ENCODE results near the gene MRPL58.

Gene MRPL58

GRCh38 chr17:74970395-74970794 is 42.1 kb upstream of the MRPL58 start:
- TF ChIP-seq, protein P1, sequence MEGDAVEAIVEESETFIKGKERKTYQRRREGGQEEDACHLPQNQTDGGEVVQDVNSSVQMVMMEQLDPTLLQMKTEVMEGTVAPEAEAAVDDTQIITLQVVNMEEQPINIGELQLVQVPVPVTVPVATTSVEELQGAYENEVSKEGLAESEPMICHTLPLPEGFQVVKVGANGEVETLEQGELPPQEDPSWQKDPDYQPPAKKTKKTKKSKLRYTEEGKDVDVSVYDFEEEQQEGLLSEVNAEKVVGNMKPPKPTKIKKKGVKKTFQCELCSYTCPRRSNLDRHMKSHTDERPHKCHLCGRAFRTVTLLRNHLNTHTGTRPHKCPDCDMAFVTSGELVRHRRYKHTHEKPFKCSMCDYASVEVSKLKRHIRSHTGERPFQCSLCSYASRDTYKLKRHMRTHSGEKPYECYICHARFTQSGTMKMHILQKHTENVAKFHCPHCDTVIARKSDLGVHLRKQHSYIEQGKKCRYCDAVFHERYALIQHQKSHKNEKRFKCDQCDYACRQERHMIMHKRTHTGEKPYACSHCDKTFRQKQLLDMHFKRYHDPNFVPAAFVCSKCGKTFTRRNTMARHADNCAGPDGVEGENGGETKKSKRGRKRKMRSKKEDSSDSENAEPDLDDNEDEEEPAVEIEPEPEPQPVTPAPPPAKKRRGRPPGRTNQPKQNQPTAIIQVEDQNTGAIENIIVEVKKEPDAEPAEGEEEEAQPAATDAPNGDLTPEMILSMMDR (IDR thresholded peaks at IDR 0.05; ENCODE audit: low read depth, low read length, missing control alignments), result no peak
- no peak for DNase-seq
- Histone ChIP-seq H3K4me3 (ENCODE audit: low read depth, low read length) (no peak overlapping the region), H3K27ac (no peak overlapping the region), H3K27me3 (replicated peaks) (peaks cover 18% of the 10 kb centered on the region), H3K36me3 (replicated peaks) (no peaks in the 10 kb centered on the region)
- in situ Hi-C loops (cut with HindIII; ENCODE audit: low pct_ligation_motif_present, low sequenced_read_pairs), result no loop called here

DNA sequence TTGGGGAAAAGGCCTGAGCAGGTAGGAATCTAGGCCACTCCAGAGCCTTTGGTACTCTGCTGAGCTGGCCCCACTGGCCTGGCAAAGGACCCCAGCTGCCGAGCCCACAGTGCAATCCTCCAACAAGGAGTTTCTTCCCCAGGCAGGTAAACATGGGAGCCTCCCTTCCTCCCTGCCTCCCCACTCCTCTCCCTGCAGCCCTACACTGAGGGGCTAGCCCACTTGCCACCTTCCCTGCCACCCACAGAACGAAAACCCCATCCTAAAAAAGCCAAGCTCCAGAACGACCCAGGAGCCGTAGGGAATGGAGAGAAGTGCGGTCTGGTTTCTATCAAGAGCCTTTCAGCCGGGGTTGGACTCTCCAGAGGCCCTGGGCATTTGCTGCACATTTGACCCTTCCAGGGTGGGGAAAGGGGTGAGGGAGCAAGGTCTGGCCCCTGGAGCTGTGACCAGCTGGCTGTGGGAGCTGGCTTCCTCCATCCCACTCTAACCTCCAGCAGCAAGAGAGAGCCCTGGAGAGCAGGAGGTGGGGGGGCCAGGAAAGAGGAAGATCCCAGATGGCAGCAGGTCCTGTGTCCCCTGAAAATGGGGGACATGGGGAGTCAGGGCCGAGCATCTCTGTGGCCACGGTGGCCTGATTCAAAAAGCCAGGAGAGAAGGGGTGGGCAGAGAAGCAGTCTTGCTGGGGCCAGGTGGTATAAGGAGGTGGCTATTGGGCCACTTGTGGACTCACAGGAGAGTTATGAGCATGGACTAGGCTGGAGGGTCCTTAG is 41.2 kb upstream of the MRPL58 start:
- H3K36me3 ChIP-seq (replicated peaks), result no peaks in the 10 kb centered on the region
- H3K27ac ChIP-seq, result no peak overlapping the region
- H3K27me3 ChIP-seq (replicated peaks), result peaks cover 18% of the 10 kb centered on the region
- TF ChIP-seq, protein P1 (IDR thresholded peaks at IDR 0.05; ENCODE audit: low read depth, low read length, missing control alignments), result no peak
- no peak overlapping the region for H3K4me3 ChIP-seq (ENCODE audit: low read depth, low read length)
- no peak for DNase-seq
- in situ Hi-C loops (cut with HindIII; ENCODE audit: low pct_ligation_motif_present, low sequenced_read_pairs), result no loop called here

DNA sequence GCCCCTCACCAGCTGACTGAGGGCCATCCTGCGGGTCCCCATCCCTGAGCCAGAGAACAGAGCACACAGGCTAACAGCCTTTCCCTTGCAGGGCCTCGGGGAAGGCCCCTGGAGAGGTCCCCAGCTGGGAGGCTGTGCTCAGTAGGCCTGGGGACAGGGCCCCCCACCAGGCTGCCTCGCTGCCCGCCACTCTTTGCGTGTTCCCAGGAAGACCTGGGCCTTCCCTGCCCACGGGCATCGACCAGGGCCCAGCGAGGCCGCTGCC is 40.7 kb upstream of the MRPL58 start:
- TF ChIP-seq, protein P1 (IDR thresholded peaks at IDR 0.05; ENCODE audit: low read depth, low read length, missing control alignments), result no peak
- Histone ChIP-seq H3K27ac (no peak overlapping the region), H3K36me3 (replicated peaks) (no peaks in the 10 kb centered on the region), H3K4me3 (ENCODE audit: low read depth, low read length) (no peak overlapping the region), H3K27me3 (replicated peaks) (peaks cover 18% of the 10 kb centered on the region)
- DNase-seq, result no peak
- in situ Hi-C loops (cut with HindIII; ENCODE audit: low pct_ligation_motif_present, low sequenced_read_pairs), result no loop called here

DNA sequence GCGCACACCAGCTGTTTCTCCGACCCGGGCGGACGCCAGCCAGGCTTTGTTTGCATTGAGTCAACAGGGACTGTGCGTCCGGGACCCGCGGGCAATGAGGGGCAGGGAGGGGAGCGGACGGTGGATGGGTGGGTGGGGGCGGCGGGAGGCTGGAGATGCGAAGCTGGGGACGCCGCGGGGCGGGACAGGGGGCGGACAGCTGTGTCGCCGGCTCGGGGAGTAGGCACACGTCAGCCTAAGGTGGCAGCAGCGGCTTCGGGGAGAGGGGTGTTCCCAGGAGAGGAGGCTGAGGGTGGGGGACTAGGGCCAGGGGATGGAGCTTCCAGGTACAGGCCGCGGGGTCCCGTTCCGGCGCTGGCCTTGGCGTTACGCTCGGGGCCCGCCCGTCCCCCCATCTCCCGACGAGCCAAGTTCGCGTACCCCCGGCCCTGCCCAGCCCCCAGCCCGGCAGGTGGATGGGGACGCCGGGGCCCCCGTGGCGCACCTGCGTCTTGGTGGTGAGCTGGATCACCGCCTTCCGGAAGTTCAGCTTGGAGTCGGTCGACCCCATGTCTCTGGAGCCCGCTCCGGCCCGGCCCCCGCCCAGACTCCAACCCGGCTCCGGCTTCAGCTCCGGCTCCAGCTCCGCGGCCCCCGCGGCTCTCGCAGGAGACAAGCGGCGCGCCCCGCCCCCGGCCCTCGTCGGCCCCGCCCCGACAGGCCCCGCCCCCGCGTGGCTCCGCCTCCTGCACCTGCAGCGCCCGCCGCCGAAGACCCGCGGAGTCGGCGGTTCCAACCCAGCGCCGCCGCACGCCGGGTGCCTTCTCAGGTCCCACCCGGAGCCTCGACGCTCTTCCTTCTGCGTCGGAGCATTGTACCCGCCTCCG is 40.1 kb upstream of the MRPL58 start, which contains the start of gene HID1:
Gene HID1 (minus strand): TSS at position 653 of the 866 bp plus-strand sequence. CDS start 103 bp downstream, at position 550.
- Histone ChIP-seq H3K27me3 (replicated peaks) (peaks cover 18% of the 10 kb centered on the region), H3K36me3 (replicated peaks) (no peaks in the 10 kb centered on the region), H3K27ac (no peak within 1 kb of the TSS), H3K4me3 (ENCODE audit: low read depth, low read length) (peak within 1 kb of the TSS; percentile 43)
- in situ Hi-C loops (cut with HindIII; ENCODE audit: low pct_ligation_motif_present, low sequenced_read_pairs), result no loop called here
- TF ChIP-seq, protein P1 (IDR thresholded peaks at IDR 0.05; ENCODE audit: low read depth, low read length, missing control alignments), result no peak
- no peak for DNase-seq

DNA sequence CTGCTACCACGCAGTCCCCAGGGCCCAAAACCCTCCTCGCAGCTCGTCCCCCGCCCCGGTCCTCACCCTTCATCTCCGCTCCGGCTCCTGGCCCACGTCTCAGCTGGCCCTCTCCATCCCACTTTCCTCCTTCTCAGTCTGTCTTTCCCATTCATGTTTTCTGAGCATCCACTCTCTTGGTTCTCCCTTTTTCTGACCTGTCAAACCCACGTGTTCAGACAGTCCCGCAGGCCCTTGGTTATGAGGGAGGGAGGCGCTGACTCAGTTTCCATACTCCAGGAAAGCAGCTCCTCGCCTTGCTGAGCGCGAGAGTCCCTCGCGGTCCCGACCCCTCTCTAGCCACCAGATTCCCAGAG is 39.5 kb upstream of the MRPL58 start:
- peaks cover 18% of the 10 kb centered on the region for H3K27me3 ChIP-seq (replicated peaks)
- H3K27ac ChIP-seq, result no peak overlapping the region
- DNase-seq, result no peak
- H3K4me3 ChIP-seq (ENCODE audit: low read depth, low read length), result no peak overlapping the region
- H3K36me3 ChIP-seq (replicated peaks), result no peaks in the 10 kb centered on the region
- TF ChIP-seq, protein P1 (IDR thresholded peaks at IDR 0.05; ENCODE audit: low read depth, low read length, missing control alignments), result no peak
- in situ Hi-C loops (cut with HindIII; ENCODE audit: low pct_ligation_motif_present, low sequenced_read_pairs), result no loop called here

Measured in brain microvascular endothelial cell (primary cell).